GM12874 (cell line): Measurements from ENCODE around the gene CDC14B.

Experiments
- TF ChIP-seq, protein P1 (sequence below): IDR thresholded peaks from 2 replicates; pipeline ENCODE4 v1.5.1; 2011; ENCODE audit warnings: low read depth, mild to moderate bottlenecking, control low read depth, low read length, moderate library complexity; ENCODE audit not compliant: insufficient read depth

Gene CDC14B

DNA sequence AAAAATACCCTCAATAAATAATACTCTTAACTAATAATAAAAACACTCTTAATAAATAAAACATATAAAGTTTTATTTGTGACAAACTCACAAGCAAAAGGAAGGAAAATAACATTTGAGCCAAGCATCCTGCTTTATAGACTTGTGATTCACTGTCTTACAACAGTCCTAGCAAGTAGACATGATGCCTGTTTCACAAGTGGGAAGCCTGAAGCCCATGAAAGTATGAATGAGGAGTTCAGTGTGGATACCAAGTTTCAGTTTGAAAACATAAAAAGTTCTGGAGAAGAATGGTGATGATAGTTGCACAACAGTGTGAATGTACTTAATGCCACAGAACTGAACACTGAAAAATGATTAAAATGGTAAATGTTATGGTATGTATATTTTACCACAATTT is 158.8 kb downstream of the CDC14B start:
- TF ChIP-seq, protein P1, sequence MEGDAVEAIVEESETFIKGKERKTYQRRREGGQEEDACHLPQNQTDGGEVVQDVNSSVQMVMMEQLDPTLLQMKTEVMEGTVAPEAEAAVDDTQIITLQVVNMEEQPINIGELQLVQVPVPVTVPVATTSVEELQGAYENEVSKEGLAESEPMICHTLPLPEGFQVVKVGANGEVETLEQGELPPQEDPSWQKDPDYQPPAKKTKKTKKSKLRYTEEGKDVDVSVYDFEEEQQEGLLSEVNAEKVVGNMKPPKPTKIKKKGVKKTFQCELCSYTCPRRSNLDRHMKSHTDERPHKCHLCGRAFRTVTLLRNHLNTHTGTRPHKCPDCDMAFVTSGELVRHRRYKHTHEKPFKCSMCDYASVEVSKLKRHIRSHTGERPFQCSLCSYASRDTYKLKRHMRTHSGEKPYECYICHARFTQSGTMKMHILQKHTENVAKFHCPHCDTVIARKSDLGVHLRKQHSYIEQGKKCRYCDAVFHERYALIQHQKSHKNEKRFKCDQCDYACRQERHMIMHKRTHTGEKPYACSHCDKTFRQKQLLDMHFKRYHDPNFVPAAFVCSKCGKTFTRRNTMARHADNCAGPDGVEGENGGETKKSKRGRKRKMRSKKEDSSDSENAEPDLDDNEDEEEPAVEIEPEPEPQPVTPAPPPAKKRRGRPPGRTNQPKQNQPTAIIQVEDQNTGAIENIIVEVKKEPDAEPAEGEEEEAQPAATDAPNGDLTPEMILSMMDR, result no peak

DNA sequence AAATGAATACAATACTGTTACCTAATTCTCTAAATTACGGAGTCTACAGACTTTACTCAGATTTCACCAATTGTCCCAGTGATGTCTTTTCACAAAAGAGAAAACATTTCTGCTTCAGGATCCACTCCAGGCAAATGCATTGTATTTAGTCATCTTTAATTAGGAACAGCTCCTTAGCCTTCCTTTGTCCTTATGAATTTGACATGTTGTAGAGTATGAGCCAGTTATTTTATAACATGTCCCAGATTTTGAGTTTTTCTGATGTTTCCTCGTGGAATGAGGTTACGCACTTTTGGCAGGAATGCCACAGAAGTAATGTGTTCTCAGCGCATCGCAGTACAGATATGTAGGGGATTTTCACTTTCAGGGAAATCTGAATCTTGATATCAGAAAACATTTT is 159.2 kb downstream of the CDC14B start:
- TF ChIP-seq, protein P1, result no peak

DNA sequence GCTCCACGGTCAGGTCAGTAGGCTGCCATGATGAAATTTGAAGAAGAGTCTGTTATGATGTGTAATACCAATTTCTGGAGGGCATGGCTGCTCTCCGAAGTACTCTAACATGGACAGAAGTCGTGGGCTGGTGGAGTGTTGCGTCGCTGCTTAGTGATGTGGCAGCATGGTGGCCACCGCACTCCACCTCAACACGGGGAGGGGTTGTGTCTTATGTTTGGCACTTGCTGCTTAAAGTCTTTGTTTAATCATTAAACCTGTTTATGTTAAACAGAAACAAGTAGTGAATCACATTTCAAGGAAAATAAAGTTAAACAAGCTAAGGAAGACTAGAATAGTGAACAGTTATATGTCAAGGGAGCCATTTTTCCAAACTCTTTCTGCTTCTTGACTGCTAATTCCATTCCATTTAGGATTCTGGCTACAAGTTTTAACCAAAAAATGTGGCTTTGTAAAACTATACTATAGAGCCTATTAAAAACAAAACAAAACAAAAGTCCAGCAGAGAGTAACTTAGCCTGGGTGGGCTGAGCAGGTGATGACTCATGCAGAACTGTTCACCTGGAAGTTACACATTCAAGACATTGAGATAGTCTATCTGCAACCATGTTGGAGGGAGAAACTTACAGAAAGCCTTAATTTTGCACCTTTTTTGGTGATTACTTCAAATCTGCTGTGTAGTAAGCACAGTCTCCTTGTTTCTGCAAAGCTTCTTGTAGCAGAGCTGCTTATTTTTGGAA is 160.2 kb downstream of the CDC14B start:
- TF ChIP-seq, protein P1, result no peak

DNA sequence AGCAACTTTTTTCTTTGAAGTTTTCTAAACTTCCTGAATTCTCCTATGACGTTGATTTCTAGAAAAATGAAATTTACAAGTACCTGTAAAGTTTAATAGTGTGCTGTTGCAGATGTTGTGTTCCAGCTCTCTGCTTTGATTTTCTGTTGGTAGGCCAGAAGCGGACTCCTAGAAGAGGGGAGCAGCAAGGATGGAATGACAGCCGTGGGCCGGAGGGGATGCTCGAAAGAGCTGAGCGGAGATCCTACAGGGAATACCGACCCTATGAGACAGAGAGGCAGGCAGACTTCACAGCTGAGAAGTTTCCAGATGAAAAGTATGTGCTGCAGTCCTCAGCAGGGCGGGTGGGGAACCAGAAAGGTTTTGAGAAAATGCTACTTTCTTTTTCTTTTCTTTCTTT is 161.4 kb downstream of the CDC14B start:
- TF ChIP-seq, protein P1, result no peak

DNA sequence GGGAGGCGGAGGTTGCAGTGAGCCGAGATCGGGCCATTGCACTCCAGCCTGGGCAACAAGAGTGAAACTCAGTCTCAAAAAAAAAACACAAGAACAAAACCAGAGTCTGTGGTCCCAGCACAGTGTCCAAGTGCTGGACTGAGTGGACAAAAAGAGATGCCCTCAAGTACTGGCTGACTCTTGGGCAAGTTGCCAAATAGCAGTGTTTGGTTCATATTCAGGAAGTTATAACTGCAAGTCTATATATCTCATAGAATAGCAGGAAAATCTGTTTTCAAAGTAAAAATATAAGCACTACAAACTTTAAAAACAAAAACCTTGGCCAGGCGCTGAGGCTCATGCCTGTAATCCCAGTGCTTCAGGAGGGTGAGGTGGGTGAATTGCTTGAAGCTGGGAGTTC is 162.4 kb downstream of the CDC14B start:
- TF ChIP-seq, protein P1, result no peak

DNA sequence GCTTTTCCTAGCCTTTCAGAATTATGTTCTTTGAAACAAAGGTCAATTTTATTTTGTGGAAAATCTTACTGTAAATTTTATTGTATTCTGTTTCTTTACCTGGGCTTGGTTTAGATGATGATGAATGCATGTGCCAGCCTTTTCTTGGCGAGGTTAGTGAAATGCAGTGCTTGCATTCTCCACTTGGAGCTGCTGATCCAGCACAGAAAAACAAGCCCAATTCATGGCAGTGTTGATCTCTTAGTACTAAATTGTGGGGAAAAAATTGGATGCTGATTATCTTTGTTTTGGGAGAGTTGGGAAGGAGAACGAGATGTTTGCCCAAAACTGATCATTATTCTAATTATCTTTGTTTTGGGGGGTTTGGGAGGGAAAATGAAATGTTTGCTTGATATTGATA is 166.0 kb downstream of the CDC14B start:
- TF ChIP-seq, protein P1, result peak; percentile 44; the same call in 1 of the 2 replicates

DNA sequence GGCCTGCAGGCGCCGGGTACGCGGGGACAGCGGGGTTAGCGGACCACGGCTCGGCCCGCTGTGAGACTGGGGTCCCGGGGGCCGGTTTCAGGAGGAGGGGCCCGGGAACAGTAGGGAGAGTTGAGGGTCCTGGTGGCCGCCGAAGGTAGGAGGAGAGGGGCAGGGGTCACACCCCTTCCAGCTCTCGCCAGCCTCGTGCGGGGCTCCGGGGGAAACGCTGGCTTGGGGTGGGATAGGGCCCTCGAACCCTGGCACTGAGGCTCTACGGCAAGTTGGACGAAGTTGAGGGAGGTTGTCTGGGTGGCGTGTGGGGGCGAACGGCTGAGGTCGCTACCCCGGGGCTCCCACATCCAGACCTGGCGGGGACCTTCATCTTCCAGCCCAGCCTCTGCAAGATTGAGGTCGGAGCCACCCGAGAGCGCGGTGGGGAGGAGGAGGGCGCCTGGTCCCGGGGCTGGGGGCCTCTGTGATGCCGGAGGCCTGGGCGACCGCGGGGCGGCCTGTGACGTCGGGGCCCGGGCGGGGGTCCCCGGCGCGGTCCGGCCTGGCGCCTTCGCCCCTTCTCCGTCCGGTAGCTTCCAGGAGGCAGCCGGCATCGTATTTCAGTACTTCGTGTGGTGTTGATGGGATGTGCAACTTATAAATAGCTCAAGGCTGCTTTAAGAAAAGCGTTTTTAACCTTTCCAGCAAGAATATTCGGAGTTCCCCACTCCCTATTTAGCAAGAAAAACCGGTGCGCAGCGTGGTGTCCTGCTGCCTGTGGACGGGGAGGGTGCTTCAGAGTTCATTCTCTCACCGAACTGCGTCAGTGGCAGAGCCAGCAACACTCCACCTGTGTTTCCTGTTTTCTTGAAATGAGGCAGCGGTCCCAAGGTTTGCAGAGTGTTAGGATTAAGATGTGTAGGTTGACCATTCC is 168.8 kb downstream of the CDC14B start:
- TF ChIP-seq, protein P1, result no peak
